Renal pelvis (tissue), 4 donors: ENCODE measurements around the gene CTIF. TPM values are rescaled to one million over a fixed set of nuclear protein-coding genes. Genes with fewer than 3 reads are reported as not detected.
A peak's percentile ranks its signal among the peaks of the same experiment; 100 is the strongest.

Experiments
- DNase-seq: peaks from one replicate; pipeline ENCODE4 v3.0.0-alpha.2; 2013
- polyA plus RNA-seq, 3 donors: library from polyadenylated mRNA; unstranded; fragments of 120-200 nt; gene quantifications; one replicate each; pipeline ENCODE4 v1.2.1, GENCODE V29; 2013; ENCODE audit not compliant: insufficient read length in 3 of 3

CTIF gene
- polyA plus RNA-seq, 3 donors: 21.1 to 23.7 (median 22.9) TPM

DNA sequence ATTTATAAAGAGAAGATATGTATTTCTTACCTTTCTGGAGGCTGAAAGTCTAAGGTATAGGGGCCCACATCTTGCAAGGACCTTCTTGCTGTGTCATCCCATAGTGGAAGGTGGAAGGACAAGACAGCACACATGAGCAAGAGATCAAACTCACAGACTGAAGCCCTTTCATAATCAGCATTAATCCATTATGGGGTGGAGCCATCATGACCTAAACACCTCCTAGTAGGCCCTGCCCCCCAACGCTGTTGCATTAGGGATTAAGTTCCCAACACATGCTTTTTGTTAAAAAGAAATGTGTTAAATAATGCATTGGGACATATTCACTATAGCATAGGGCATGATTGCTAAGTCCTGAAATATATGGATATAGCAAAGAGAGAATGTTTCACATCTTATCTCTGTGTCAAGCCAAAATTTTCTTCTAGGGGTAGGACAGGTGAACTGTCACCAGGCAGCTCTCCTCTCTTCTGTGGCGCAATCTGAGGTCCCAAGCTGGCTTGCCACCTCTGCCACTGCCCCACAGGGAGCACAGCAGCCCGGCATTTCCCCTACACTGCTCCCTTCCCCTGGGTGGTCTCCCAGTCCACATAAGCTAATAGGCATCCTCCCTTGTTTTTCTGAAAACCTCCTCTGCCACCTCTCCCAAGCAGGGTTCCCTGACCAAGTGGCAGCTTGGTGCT, 8.3 kb upstream of the CTIF start:
- DNase-seq: no peak

DNA sequence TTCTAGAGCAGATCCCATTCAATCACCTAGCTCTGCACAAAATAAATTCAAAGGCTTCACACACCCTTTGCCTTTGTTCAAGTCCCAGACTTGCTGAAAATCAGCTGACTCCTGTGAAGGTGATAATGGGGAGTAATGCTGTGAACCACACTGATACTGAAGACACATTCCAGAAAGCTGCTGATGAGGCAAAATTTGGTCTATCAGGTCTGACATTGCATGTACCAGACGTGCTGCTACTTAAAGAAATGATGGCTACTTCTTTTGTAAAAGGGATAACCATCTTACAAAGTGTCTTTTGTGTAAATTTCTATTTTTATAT, 7.8 kb upstream of the CTIF start:
- DNase-seq: no peak

DNA sequence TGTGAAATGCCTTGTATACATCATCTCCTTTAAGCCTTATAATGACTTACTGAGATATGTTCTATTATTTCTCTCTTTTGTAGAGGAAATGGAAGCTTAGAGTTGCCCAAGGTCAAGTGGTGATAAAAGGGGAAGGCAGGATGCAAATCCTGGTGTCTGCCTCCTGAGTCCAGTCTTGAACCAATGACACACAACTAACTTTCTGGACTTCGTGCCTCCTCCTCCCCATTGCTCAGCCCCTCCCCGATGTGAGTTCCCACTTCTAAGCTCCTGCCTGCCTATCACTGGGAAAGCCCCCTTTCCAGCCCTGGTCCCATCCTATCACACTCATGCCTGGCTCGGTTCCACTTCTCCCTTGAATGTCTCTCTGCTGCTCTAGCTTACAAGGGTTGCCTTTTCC, 6.9 kb upstream of the CTIF start:
- DNase-seq: no peak

DNA sequence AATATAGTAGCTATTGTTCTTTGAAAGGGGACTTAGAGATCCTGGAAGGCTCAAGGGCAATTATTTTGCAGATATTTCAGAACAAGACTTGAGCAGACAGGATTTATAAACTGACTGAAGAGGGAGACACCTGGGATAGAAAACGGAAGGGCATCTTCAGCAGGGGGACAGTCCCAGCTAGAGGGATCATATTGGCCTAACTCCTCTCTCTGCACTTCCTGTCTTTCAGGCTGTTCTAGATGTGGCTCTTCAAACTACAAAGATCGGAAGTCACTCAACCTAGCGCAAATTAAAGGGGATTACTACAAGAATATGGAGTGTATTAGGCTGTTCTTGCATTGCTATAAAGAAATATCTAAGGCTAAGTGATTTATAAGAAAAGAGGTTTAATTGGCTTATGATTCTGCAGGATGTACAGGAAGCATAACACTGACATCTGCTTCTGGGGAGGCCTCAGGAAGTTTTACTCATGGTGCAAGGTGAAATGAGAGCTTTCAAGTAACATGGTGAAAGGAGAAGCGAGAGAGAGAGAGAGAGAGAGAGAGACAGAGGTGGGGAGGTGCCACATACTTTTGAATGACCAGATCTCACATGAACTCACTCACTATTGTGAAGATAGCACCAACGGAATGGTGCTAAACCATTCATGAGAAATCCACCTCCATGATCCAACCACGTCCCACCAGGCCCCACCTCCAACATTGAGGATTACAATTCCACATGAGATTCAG, 5.3 kb upstream of the CTIF start:
- DNase-seq: no peak

DNA sequence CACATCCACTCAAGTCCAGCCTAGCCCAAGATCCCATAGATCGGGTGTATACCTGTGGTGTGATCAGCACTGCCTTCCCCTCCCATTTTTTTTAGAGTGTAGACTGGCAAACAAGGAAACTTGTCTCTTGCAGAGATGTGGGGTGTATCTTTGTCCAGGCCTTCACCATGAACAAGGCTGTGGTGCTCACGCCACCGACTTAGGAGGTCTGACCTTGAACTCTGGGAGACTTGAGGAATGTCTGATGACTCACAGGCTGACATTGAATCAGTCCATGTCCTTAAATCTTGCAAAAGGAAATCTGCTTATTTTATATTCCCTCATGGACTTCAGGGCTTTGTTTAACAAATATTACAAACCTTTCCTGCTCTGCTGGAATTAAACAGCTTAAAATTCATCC, 4.5 kb upstream of the CTIF start:
- no peak for DNase-seq

DNA sequence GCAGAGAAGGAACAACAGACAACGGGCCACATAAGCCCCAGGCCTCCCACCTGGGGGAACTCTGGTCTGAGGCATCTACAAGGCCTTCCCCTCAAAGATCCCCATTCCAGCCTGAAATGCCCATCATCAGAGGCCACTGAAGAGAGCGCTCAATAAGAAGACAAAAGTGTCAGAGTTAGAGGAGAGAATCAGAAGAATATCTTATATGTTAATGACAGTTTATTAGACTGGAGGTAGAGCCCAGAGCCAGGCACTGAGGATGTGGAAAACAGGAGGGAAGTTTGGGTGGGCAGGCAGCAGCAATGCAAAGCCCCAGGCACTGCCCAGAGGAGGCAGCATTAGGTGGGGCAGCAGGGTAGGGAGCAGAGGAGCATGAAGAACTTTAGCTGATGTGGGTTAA, 2.9 kb upstream of the CTIF start:
- DNase-seq: no peak

DNA sequence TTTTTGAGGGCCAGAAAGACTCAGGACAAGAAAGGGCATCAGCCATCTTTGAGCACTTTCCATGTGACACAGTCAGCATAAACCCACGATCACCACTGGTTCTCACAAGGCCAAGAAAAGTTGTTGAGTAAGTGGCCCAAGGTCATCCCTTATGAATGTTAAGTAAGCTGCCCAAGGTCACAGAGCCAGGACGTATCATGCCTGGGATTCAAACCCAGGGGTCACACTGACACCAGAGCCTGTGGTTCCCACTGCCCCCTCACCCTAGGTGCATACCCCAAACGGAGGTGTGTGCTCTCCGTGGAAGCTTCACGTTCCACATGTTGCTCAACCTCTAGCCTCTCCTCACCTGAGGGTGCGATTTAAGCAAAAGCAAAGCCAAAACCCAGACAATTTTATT, 2.3 kb upstream of the CTIF start:
- DNase-seq: no peak

DNA sequence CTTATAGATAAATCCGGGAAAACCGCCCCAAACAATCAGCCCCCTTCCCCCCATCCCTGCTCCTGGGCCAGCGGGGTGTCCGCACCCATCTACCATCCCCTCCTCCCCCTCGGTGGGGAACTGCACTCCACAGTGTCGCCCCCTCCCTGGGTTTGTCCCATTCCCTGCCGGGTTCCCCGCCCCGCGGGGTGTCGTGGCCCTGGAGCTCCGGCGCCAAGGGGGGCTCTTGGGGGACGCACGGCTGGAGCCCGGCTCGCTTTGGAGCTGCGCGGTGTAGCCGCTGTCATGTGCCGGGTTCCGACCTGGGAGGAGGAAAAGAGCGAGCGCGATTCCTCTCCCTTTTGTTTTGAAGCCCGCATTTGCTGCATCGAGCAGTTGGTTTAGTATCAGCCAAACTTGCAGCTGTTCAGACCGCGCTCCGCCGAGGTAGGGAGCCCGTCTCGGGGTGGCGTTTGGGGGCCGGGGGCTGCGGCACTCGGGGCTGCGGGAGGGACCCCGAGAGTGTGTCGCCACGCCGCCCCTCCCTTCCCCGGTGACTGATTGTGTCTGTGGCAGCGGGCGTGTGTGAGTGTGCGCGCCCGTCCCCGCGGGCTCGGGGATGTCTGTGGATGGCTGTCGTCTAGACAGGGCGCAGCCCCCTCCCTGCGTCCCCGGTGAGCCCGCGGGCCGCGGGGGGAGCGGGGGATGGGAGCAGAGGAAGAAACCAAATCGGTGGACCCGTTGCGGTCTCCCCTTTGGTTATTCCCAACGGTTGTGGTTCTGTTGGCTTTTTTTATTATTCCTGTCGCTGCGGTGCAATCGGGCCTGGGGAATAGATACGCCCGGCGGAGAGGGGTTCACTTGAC, 797 bp downstream of the CTIF start:
- peak; percentile 42 for DNase-seq

DNA sequence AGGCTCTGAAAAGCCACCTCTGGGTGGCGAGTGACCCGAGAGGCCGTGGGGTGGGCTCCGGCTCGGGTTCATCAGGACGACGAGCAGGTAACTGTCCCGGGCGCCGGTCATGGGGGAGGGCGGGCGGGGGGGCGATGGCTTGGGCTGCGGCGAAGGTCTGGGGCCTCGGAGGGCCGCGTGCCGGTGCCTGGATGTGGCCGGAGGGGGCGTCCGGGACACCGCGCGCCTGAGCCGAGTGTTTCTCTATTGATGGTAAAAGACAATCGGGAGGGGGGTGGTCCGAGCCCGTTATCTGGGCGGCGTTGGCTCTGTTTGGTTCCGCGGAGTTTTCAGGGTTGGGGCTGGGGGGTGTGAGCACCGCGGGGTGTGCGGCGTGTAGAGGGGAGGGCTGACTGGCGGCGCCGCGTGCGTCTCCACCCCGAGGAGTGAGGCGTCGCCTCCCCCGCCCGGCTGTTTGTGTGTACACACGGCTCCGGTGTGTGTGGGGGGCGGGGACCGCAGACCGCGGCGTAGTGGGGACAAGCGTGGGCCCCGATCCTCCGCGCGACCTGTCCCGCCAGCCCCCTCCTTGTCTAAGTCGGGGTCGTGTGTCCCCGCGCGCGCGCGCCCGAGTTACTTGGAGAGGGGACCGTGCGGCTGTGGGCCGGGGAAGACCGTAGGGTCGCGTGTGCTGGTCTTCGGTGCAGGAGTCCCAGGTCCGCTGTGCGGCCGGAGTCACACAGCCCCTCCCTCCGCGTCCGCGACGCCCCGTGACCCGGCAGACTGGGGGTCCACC, 1.6 kb downstream of the CTIF start:
- peak; percentile 48 for DNase-seq

DNA sequence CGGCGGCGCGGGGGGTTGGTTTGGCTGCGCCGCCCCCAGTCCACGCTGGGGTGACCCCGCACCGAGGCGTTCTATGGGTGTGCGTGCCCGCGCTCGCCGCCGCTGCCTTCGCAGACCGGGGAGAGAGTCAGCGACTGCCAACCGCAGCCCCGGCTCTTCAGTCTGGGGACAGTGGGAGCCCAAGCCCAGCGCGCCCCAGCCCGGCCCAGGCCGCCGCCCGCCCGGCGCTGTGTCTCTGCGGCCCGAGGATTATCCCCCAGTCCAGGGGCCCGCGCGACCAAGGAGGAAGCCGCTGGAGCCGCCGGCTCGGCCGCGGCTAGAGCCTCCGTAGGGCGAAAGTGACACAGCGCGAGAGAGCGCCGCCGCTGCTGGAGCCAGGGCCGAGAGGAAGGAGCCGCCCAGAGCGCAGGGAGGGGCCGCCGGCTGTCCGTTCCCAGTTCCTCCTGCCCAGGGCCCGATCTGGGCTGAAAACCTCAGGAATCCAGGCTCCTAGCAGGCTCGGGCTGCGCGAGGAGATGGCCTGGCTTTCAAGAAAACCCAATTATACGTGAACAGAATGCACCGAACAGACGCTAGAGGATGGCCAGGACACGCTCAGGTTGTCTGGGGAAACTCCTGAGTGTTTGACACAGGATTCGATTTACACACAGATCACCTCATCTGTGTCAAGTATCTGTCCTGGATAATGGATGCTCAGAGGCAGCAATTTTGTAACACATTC, 2.4 kb downstream of the CTIF start:
- peak; percentile 62 for DNase-seq

DNA sequence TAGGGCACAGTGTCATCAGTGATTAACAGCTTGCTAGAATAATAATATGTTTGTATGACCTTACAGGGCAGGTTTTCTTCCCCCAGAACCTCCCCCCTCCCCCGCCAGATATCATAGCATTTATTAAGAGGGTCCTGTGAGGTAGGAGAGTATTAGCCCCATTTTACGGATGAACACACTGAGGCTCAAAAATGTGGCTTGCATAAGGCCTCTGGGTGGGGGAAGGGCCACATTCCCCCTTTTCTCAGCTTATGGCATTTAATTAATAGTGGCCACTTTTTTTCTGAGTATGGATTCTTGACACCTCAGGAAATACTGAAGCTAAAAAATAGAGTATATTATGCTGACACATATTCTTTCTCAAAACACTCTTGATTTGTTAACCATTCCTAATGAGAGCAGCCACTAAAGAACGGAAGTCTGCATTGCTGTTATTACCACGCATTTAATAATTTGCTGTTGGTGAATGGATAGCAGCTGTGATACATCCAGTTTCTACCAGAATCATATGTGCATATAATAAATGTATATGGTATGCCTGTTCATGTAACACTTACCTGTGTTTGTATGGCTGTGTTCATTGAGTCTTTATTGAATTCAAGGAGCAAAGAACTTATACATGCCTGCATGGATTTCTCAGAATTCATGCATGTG, 3.0 kb downstream of the CTIF start:
- DNase-seq: no peak

DNA sequence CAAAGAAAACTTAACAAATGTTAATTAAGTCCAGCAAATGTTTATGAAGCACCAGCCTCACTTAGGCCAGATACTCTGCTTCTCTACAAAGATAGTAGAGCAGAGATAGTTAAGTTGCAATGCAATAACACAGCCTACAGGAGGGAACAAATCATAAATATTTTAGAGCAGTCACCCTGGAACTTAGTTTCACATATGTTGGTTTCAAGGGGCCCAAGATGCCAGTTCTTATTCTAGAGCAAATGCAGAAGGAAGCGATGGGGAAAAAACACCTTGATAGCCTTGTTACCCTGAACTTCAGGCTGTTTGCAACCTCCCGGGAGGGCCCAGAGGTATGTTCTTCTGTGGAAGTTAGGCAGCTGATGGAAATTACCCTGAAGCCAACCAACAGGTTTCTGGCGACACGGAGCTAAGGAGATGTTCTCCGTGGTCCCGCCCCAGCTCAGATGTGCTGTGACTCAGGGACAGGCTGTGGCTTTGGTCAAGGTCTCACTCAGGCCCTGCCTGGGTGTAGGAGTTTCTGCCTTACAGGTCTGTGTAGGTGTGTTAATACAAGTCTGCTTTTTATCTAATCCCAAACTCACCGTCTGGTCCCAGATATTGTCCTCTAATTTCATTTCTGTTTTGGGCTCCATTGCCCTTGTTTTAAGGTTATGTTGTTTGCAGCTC, 3.8 kb downstream of the CTIF start:
- no peak for DNase-seq

DNA sequence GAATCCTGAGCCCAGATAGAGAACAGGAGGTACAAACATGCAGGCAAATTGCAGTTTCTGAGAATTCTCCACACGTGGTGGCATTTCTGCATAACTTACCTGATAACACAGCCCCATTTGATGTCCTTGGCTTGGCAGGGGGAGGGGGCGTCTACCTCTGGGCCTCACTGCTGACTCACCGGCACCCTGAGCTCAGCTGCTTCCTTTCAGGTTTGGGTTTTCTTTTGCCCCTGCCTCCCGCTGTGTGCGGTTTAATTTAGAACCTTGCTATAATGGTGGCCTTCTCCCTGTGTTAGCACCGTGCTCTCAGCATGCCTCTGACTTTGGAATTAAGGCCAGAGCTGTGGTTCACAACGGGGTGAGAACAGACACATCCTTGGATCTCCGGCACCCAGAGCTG, 4.4 kb downstream of the CTIF start:
- DNase-seq: no peak

DNA sequence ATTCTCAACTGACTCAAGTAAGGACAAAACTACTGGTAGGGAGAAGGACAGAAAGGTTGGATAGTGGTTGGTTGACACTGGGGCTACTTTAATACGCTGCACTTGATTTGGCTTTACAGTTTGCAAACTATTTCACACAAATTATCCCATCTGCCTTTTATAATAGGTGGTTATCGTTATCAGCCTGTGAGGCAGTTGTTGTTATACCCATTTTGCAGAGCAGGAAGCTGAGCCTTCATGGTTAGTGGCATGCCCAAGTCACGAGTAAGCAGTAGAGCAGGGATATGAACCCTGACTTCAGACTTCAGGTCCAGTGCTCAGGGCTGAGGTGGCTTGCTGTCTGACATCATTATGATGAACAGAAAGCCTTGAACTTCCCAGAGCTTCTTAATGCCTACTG, 5.3 kb downstream of the CTIF start:
- DNase-seq: no peak

DNA sequence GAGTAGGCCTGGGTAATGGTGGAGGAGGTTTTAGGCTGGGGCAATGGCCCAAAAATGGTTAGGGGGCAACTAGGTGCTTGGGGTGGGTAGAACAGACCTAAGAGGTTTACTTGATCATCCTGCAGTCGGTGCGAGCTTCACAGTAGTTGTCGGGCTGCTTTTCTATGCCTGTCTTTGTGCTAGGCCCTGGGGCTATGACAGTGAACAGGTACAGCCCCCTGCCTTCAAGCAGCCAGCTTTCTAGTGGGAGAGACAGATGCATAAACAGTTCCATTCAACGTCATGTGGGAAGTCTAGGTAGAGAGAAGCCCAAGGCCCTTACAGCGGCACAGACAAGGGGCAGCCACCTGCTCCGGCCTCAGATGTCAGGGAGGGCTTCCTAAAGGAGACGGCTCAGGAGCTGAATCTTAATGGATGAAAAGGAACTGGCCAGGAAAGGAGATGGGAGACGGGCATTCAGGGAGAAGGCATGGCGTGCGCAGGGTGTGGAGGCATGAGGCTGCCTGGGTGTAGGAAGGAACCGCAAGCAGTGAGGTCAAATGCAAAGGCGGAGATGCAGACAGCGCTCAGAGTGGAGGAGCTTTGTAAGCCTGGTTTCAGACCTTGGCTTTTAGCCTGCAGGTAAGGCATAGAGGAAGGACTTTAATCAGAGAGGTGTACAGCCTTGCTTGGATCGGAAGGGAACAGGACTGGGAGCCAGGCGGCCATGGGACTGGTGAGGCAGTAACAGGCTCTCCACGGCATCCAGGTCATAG, 6.0 kb downstream of the CTIF start:
- no peak for DNase-seq

DNA sequence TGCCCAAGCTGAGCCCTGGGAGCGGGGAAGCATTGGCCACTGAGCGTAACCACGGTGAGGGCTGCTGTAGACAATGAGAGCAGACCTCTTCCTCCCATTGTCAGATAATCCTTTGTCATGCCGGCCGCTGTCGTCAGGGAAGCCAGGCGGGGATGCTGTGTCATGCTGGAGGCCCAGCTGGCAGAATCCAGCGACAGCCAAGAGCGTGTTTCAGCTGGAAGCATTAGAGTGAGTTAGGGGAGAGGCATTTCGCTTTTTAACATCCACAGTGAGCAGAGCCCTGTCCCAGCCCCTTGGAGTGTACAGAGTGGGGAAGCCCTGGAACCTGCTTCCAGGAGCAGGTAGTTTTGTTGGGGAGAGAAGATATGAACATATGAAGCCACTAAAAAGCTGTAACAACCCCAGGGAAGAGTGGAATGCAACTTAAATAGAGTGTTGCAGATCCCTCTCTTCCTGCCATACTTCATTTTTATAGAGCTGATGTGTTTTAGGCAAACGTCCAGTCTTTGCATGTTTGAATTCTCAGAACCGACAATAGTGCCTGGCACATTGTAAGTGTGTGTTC, 7.0 kb downstream of the CTIF start:
- DNase-seq: peak; percentile 69

DNA sequence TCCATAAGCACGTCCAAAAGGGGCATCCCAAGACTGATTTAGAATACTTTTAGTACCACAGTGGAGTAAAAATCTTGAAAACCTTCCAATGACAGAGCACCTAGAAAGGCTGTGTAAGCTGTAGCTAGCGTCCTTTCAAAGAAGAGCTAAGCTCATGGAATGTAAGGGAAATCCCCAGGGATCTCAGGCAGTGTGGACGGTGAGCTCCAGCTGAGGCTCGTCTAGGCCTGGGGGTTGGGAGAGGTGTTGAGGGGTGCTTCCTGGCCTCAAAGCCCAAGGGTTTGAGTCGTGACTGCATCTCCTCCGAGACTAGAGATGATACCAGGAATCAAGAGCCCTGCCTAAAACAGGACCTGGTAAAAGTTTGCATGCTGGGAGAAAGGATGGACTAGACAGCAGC, 7.6 kb downstream of the CTIF start:
- DNase-seq: no peak

DNA sequence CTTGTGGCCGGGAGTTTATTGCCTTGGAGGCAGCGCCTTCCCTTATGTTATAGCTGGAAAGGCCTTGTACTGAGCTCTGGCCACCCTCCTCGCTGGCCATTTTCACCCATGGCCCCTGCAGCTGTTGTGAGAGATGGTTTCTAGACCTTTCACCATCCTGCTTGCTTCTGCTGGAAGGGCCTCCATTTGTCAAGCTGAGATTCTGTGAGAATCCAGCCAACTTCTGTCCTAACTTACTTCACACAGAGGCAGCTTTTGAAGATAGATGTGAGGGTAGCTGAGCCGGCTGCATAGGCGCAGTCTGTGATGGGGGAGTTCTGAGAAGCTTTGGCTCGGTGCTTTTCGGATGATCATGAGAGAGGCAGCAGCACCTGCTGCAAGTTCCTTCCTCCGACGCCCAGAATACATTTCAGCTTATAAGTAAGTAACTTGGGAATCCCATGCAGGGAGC, 8.7 kb downstream of the CTIF start:
- DNase-seq: peak; percentile 47
